ENCODE measurements around the gene ZNRD2. TPM values are rescaled to one million over a fixed set of nuclear protein-coding genes. Genes with fewer than 3 reads are reported as not detected.
"Not testable (repeated sequence)": the region's sequence is repeated elsewhere in the genome, so short reads cannot be mapped to it uniquely, and the experiment has no call there.

ZNRD2 gene
- total RNA-seq, 1 donor from 2014 or later = 157 TPM

GRCh38 chr11:65563601-65564000 is 6.7 kb upstream of the ZNRD2 start:
- TF ChIP-seq CTCF (IDR thresholded peaks at IDR 0.05) = no peak
- H3K9me3 ChIP-seq = no peaks in the 10 kb centered on the region
- no peaks in the 10 kb centered on the region for H3K27me3 ChIP-seq
- no peaks in the 10 kb centered on the region for H3K36me3 ChIP-seq
- no peak for DNase-seq (ENCODE audit: low spot score in 2 of 2)
- intact Hi-C loops (cut with DNase I) = no loop called here
- H3K4me1 ChIP-seq = peaks cover 21 to 53% of the 10 kb centered on the region in 2 donors
- peak overlapping the region; percentile 33 to 42 for H3K27ac ChIP-seq
- no peak overlapping the region for H3K4me3 ChIP-seq

- DNase-seq (ENCODE audit: low spot score in 2 of 2); H3K36me3 ChIP-seq; H3K27me3 ChIP-seq; intact Hi-C loops (cut with DNase I); H3K4me3 ChIP-seq; H3K9me3 ChIP-seq: not testable (repeated sequence)
- peaks cover 20 to 53% of the 10 kb centered on the region in 2 donors for H3K4me1 ChIP-seq
- peak overlapping the region; percentile 58 to 67 for H3K27ac ChIP-seq
These were observed 5.3 kb upstream of the ZNRD2 start for GRCh38 chr11:65564879-65565559.

GRCh38 chr11:65565624-65566453 is 4.4 kb upstream of the ZNRD2 start:
- Histone ChIP-seq H3K4me1 (peaks cover 18 to 49% of the 10 kb centered on the region in 2 donors), H3K9me3 (no peaks in the 10 kb centered on the region), H3K36me3 (no peaks in the 10 kb centered on the region), H3K4me3 (no peak overlapping the region), H3K27ac (peak overlapping the region; percentile 58 to 67), H3K27me3 (no peaks in the 10 kb centered on the region)
- DNase-seq (ENCODE audit: low spot score in 2 of 2) = no peak
- intact Hi-C loops (cut with DNase I) = no loop called here
- TF ChIP-seq CTCF (IDR thresholded peaks at IDR 0.05) = no peak

- Histone ChIP-seq H3K27ac (peak overlapping the region; percentile 90 to 99), H3K9me3 (no peaks in the 10 kb centered on the region), H3K4me3 (peak overlapping the region; percentile 95 to 98), H3K27me3 (no peaks in the 10 kb centered on the region), H3K36me3 (no peaks in the 10 kb centered on the region), H3K4me1 (peaks cover 26 to 51% of the 10 kb centered on the region in 2 donors)
- TF ChIP-seq CTCF (IDR thresholded peaks at IDR 0.05) = no peak
- no peak for DNase-seq (ENCODE audit: low spot score in 2 of 2)
- intact Hi-C loops (cut with DNase I) = no loop called here
These were observed 909 bp upstream of the ZNRD2 start for GRCh38 chr11:65569164-65569972.

GRCh38 chr11:65571420-65571819 is 1.1 kb downstream of the ZNRD2 start:
- no peak for TF ChIP-seq CTCF (IDR thresholded peaks at IDR 0.05)
- DNase-seq (ENCODE audit: low spot score in 2 of 2) = no peak
- Histone ChIP-seq H3K4me3 (peak overlapping the region; percentile 95 to 98), H3K36me3 (no peaks in the 10 kb centered on the region), H3K27me3 (no peaks in the 10 kb centered on the region), H3K4me1 (peaks cover 30 to 50% of the 10 kb centered on the region in 2 donors), H3K9me3 (no peaks in the 10 kb centered on the region), H3K27ac (peak overlapping the region; percentile 96 to 99)
- intact Hi-C loops (cut with DNase I) = loop anchor here (5.0 kb wide), 2 partner anchors 81 to 189 kb away; partner anchors contain the start of gene SLC25A45

Data from ascending aorta (tissue), 2 donors.